Globus pallidus (tissue), 1 donor: ENCODE results near the gene GUK1.
"Not testable (repeated sequence)": the region's sequence is repeated elsewhere in the genome, so short reads cannot be mapped to it uniquely, and the experiment has no call there.

Source experiments
- DNase-seq: peaks from one replicate; pipeline ENCODE4 v3.0.0-alpha.2; 2015; ENCODE audit warnings: low spot score

Gene GUK1

DNA sequence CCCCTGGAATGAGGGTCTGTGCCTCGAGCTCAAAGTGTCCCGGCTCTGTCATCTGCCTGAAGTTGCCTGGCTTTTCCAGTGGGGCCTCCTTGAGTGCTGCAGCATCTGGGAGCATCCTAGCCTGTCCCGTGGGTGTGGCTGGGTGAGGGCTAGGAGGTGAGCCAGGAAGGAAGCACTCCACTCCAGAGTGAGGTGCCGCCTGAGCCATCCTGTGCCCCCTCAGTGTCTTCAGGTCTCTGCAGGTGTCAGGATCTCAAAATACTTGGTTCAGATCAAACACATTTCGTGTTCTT is 37.0 kb downstream of the GUK1 start:
- no peak for DNase-seq

DNA sequence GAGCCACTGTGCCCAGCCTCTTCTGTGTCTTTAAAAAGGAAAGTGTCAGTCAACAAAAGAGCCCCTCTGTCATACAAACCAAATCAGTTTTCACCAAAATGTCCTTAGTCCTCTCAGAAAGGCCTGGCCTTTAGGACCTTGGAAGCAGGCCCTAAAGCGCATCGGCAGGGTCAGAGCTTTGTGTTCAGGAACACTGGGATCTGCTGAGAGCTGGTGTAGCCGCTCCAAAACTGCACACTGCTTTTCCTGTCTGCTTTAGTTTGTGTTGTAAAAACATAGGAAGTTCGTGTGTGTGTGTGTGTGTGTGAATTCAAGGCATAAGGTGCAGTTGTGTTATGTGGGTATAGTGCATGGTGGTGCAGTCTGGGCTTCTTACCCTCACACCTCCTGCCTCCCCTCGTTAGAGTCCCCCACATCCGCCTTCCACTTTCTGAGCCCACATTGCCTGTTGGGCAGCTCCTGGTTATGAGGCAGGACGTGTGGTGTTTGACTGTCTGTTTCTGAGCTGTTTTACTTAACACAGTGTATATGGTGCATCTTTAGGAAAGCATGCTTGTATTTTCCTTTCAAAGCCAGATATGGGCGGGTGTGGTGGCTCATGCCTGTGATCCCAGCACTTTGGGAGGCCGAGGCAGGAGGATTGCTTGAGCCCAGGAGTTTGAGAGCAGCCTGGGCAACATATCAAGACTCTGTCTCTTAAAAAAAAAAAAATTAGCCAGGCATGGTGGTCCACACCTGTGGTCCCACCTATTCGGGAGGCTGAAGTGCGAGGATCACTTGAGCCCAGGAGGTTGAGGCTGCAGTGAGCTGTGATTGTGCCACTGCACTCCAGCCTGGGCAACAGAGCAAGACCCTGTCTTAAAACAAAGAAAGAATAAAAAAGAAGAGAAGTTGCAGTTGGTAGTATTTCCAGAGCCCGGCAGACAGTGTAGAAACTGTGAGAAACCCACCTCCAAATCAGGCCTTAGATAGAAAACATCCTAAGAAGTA is 37.9 kb downstream of the GUK1 start:
- no peak for DNase-seq

DNA sequence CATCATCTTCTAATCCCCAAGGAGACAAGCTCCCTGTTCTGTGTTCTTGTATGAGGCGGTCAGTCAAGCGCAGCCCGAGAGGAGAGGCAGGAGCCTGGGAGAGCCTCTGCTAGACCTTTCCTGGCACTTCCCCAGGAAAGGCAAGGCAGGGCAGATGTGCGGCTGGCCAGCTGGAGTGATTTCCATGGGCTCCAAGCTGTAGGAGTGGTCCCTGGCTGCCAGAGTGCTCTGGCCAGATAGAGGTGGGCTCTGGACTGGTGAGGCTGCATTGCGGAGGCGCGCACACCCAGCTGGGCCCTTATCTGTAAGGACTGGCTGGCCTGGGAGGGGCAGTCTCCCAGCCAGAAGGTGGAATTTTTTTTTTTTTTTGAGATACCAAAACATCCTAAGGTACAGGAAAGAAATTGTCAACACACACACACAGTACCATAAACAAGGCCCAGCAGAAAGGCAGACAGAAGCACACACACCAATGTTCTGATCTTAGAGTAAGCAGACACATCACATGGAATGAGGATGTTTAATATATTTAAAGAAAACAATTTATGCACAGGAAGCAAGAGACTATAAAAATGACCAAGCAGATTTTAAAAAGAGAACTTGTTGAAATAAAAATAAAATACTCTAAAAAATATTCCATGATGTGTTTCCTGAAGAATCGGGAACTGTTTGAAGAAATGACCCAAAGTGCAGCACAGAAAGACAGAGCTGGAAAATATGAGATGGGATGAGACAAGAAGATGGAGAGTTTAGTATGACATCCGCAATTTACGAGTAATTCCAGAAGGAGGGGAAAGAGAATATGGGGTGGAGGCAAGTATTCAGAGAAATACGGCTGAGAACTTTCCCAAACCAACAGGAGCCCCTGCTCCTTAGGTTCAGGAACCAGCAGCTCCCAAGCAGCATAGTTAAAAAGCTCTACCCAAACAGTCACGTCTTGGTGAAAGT is 38.9 kb downstream of the GUK1 start:
- DNase-seq: no peak

DNA sequence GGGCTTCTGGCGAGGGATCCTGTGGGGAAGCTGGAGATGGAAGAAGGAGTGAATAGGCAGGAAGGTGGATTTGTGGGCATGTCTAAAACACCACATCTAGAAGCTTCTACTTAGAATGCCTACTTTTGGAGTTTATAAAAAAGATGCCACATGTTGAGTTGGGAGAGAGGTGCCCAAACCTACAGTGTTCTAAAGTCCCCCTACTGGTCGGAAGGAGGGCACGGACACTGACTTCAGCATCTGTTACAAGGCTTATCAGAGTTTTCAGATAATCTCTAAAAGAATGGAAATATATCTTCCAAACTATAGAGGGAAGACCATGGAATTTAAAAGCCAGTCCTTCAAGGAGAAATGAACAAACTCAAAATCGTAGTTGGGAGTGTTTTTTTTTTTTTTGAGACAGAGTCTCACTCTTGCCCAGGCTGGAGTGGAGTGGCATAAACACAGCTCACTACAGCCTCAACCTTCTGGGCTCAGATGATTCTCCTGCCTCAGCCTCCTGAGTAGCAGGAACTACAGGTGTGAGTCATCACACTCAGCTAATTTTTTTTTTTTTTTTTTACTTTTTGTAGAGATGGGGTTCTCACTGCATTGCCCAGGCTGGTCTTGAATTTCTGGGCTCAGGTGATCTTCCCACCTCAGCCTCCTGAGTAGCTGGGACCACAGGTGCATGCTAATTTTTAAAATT is 40.3 kb downstream of the GUK1 start:
- DNase-seq: no peak

DNA sequence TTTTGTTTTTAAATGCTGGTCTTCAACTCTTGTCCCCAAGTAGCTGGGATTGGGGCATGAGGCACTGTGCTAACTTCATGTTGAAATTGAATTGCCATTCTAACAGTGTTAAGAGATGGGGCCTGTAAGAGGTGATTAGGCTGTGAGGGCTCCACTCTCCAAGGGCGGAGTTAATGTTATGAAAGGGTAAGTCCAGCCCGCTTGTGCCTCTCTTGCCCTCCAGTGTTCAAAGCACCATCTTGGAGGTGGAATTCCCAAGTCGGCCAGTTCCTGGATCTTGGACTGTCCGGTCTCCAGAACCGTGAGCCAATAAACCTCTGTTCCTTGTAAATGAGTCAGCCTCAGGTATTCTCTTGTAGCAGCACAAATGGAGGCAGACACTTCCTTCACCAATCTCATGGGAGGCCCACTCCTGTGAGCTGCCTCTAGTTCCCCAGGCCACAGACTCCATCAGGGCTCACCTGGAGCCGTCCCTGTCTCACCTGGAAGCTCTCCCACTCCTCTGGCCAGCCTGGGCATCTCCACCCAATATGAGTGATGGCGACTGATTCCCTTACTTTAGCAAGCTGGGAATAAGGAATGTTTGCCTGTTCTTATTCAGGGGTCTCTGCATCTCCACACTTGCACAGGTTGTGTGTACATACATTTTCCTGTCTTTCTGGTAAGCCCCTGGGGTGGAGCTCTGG is 41.0 kb downstream of the GUK1 start:
- DNase-seq: no peak

DNA sequence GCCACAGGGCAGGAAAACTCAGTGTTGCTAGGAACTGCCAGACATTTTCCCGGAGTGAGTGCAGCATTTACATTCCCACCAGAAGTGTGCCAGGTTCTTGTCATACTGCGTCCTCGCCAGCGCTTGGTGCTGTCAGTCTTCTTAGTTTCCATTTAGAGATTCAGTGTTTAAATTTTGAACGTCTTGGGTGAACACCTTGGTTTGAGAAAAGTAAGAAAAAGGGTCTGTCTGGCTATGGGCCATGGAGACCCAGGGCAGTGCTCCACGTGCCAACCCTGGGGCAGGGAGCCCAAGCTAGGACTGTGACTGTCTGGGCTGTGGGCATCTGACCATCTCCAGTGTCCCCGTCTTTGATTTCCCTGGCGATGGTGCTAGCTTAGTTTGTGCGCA is 41.6 kb downstream of the GUK1 start:
- DNase-seq: no peak

DNA sequence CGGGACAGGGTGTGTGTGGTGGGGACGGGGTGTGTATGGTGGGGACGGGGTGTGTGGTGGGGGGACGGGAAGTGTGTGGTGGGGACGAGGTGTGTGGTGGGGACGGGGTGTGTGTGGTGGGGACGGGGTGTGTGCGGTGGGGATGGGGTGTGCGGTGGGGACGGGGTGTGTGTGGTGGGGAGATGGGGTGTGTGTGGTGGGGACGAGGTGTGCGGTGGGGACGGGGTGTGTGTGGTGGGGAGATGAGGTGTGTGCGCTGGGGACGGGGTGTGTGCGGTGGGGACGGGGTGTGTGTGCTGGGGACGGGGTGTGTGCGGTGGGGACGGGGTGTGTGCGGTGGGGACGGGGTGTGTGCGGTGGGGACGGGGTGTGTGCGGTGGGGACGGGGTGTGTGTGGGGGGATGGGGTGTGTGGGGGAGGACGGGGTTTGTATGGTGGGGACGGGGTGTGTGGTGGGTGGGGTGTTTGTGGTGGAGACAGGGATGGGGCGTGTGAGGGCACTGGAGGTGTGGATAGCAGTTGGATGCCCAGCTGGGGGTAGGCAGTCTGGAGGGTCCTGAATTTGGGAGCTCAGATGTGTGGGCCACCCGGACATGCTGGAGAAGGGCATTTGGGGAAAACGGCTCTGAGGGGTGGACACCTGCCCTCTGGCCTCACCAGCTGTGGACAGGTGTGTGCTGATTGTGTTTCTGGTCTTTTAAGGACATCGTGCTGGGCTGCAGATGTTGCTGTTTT is 42.4 kb downstream of the GUK1 start:
- DNase-seq: no peak

DNA sequence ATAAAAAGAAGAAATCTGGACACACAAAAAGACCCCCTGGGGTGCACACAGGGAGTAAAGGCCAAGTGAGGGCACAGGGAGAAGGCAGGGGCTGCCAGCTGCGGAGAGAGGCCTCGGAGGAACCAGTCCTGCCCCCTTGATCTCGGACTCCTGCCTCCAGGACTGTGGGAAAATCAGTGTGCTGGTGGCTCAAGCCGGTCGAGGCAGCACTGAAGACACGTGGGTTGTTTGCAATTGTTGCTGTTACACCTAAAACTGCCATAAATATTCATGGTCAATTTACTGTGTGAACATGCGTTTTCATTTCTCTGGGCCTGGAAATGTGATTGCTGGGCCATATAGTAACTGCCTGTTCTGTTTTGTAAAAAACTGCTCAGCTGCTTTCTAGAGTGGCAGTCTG is 44.1 kb downstream of the GUK1 start:
- no peak for DNase-seq

DNA sequence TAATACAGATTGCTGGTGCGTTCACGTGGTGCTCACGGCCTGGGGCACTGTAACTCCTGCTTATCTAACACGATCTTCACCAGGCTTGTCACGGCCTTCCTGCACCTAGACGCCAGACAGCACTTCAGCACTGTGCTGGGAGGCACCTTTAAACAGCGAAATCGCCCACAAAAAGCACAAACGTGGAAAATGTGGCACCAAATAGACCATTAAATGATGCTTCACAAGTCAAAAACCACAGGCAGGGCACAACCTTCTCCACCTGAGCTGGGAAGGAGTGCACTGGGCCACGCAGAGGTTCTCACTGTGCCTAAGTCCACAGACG is 45.5 kb downstream of the GUK1 start:
- no peak for DNase-seq

DNA sequence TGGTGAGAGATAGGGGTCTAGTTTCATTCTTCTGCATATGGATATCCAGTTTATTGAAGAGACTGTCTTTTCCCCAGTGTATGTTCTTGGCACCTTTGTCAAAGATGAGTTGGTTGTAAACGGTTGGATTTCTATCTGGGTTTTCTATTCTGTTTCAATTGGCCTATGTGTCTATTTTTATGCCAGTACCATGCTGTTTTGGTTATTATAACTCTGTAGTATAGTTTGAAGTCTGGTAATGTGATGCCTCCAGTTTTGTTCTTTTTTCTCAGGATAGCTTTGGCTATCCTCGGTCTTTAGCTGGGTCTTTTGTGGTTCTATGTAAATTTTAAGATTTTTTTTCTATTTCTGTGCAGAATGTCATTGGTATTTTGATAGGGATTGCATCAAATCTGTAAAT is 48.2 kb downstream of the GUK1 start:
- not testable (repeated sequence) for DNase-seq

DNA sequence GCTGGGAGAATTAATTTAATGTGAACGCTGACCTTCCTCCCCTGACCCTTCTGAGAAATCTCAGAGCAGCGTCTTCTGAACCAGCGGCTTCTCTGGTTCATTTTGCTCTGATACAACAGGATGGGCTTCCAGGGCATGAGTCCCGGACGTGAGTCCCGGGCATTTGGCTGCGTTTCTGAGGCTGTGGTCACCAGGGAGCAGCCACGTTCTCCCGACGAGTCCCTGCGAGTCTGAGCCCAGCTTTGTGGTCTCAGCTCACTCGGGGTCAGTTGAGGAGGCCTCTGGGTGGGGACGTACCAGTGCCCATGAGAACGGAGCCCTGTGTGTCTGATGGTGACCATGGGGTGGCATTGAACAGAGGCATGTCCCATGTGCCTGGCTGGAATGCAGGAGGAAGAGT is 50.1 kb downstream of the GUK1 start:
- DNase-seq: no peak

DNA sequence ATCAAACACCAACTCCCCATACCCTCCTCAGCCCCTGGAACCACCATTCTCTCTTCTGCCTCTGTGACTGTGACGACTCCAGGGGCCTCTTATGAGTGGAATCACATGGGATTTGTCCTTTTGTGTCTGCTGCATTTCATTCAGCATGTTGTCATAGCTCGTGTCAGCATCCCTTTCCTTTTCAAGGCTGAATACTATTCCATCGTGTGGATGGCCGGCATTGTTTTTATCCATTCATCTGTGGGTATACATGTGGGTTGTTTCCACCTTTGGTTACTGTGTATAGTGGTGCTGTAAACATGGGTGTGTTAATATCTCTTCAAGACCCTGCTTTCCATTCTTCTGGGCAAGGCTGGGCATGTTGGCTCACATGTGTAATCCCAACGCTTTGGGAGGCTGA is 50.7 kb downstream of the GUK1 start:
- DNase-seq: no peak

DNA sequence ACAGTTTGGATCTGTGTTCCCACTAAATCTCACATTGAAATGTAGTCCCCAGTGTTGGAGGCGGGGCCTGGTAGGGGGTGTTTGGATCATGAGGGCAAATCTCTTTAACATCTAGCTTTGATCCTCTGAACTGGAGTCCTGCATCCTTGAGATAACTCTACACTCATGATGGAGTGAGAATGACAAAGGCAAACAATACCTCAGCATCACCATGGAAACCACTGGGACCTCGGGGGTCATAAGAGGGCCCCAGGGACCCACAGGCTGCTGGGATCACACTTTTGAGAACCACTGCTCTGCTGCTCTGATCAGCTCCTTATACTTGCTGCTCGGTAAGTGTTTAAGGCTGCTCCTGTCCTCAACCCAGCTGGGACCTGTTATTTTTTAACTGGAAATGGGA is 54.4 kb downstream of the GUK1 start:
- no peak for DNase-seq

DNA sequence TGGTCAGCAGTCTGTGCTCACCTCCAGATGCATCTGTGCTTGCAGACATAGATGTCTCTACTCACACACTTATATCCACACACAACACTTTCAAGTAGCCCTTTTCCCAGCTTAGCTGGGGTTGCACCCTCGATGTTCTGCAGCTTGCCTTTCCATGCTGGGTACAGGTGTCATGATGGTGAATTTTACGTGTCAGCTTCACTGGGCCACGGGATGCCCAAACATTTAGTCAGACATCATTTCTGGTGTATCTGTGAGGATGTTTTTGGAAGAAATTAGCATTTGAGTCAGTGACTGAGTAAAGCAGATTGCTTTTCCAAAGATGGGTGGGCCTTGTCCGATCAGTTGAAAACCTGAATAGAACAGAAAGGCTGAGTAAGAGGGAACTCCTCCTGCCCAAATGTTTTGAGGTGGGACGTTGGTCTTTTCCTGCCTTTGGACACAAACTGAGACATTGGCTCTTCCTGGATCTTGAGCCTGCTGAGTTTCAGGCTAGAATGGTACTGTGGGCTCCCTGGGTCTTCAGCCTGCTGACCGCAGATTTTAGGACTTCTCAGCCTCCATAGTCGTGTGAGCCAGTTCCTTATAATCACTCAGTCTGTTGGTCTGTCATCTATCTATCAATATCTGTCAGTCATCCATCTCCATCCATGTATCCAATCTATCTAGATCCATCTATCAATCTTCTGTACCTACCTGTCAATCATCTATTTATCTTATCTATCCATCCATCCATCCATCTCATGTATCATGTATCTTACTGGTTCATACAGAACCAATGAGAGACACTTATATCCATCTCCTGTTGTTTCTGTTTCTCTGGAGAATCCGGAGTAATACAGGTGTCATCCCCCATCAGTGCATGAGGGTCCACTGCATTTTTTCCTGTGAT is 55.1 kb downstream of the GUK1 start:
- no peak for DNase-seq

DNA sequence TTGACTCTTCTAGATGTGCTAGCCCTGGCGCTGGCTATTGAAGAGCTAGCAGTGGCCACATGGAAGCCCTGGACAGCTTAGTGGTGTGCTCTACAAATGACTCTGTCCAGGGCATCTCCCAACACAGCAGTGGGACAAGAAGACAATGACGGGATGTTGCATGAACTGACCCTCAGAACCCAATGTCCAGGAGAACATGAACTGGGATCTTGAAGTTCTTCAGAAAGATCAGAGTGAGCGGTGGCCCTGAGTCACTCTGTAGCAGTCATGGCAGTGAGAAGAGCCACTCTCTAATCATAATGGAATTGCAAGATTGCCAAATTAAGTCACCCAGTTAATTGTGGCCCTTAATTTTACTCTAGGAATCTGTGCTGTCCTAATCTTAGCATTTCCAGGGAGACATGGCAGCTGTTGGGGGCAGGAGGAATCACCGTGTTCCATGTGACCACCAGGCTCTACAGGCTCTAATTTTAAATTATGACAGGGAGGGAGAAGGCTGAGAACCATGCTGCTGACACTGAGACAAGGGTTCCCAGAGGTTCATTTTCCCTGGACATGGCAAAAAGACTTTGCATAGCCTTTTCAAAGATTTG is 57.6 kb downstream of the GUK1 start:
- DNase-seq: no peak
